CD4-positive, alpha-beta T cell treated with Interleukin-1 beta for 1 hour (primary cell): Measurements from ENCODE around the gene TMC2.
A peak's percentile ranks its signal among the peaks of the same experiment; 100 is the strongest.

Experiments
- DNase-seq, 2 donors: peaks; one replicate each; pipeline ENCODE4 v3.0.0-alpha.2; 2020 to 2022

TMC2 gene

GRCh38 chr20:2637246-2637645, 100.9 kb downstream of the TMC2 start:
- DNase-seq: peak in 1 of 2 donors; percentile 21

- no peak for DNase-seq
These were observed 103.9 kb downstream of the TMC2 start for GRCh38 chr20:2640260-2640659.

- no peak for DNase-seq
These were observed 104.5 kb downstream of the TMC2 start for GRCh38 chr20:2640899-2641298.

GRCh38 chr20:2643708-2644107, 107.3 kb downstream of the TMC2 start:
- DNase-seq: no peak

GRCh38 chr20:2651772-2652723, 115.7 kb downstream of the TMC2 start, which contains the start of gene NOP56:
Gene NOP56, plus strand, starts transcription at chr20:2652632. Its CDS starts 29 bp downstream, at chr20:2652661.
- DNase-seq: peak; percentile 91 to 95

GRCh38 chr20:2652724-2653555, 116.6 kb downstream of the TMC2 start:
- peak in 1 of 2 donors; percentile 14 for DNase-seq

- DNase-seq: no peak
These were observed 117.4 kb downstream of the TMC2 start for GRCh38 chr20:2653556-2654383.

GRCh38 chr20:2654384-2654822, 118.0 kb downstream of the TMC2 start:
- no peak for DNase-seq

- DNase-seq: no peak
These were observed 118.5 kb downstream of the TMC2 start for GRCh38 chr20:2654831-2655230.

- DNase-seq: no peak
These were observed 119.2 kb downstream of the TMC2 start for GRCh38 chr20:2655331-2656116.

- DNase-seq: no peak
These were observed 120.2 kb downstream of the TMC2 start for GRCh38 chr20:2656471-2657117.

- no peak for DNase-seq
These were observed 120.9 kb downstream of the TMC2 start for GRCh38 chr20:2657241-2657640.

GRCh38 chr20:2657674-2658073, 121.3 kb downstream of the TMC2 start:
- DNase-seq: no peak

GRCh38 chr20:2658414-2659354, 122.3 kb downstream of the TMC2 start:
- DNase-seq: no peak

GRCh38 chr20:2659547-2659946, 123.2 kb downstream of the TMC2 start:
- DNase-seq: no peak

- DNase-seq: no peak
These were observed 127.1 kb downstream of the TMC2 start for GRCh38 chr20:2663364-2663886.

GRCh38 chr20:2663887-2664719, 127.7 kb downstream of the TMC2 start, which contains the start of gene IDH3B:
Gene IDH3B, minus strand, starts transcription at chr20:2664216. Its CDS starts 28 bp downstream, at chr20:2664188.
- DNase-seq: peak; percentile 91 to 92

GRCh38 chr20:2671977-2672376, 135.6 kb downstream of the TMC2 start:
- DNase-seq: no peak

- no peak for DNase-seq
These were observed 136.1 kb downstream of the TMC2 start for GRCh38 chr20:2672446-2672845.
